GM23248 (cell line): Measurements from ENCODE around the gene DDX10.

ENCODE experiments used
- EZH2 ChIP-seq: fragments of 200-600 bp; sonication (generic); IDR thresholded peaks from 2 replicates; pipeline ENCODE4 v1.6.1; 2018; ENCODE audit warnings: antibody characterized with exemption, mild to moderate bottlenecking; ENCODE audit not compliant: insufficient read depth, poor library complexity, severe bottlenecking
- EZH2phosphoT487 ChIP-seq: fragments of 200-600 bp; sonication (generic); IDR thresholded peaks from 2 replicates; pipeline ENCODE4 v1.6.1; 2018; ENCODE audit warnings: antibody characterized with exemption, moderate library complexity, mild to moderate bottlenecking, low read depth; ENCODE audit not compliant: insufficient read depth

DNA sequence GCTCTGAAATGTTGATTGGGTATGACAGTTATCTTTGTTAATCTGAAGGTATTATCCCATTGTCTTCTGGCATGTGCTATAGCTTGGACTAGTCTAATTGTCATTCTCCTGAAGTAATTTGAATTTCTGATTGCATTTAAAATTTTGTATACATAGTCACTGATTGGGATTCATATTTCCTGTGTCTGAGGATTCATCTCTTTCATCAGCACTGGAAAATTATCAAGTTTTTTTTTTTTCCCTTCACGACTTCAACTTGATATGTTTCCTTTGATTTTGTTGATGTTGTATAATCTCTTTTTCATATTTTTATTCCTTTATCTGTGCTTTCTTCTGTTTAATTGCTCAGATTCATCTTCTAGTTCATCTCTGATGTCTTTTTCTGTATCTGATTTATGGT lies 104.1 kb downstream of the DDX10 start:
- TF ChIP-seq EZH2 = no peak
- no peak for TF ChIP-seq EZH2phosphoT487
